DMS 273 treated with DMSO at 0.1 percent for 48 hours (cell line): Measurements from ENCODE around the gene ZNF629.
"Not testable (repeated sequence)": the region's sequence is repeated elsewhere in the genome, so short reads cannot be mapped to it uniquely, and the experiment has no call there.

Experiments used
- DNase-seq: peaks from one replicate; lab custom pipeline; 2025; lab: John Stamatoyannopoulos, UW

The ZNF629 gene

DNA sequence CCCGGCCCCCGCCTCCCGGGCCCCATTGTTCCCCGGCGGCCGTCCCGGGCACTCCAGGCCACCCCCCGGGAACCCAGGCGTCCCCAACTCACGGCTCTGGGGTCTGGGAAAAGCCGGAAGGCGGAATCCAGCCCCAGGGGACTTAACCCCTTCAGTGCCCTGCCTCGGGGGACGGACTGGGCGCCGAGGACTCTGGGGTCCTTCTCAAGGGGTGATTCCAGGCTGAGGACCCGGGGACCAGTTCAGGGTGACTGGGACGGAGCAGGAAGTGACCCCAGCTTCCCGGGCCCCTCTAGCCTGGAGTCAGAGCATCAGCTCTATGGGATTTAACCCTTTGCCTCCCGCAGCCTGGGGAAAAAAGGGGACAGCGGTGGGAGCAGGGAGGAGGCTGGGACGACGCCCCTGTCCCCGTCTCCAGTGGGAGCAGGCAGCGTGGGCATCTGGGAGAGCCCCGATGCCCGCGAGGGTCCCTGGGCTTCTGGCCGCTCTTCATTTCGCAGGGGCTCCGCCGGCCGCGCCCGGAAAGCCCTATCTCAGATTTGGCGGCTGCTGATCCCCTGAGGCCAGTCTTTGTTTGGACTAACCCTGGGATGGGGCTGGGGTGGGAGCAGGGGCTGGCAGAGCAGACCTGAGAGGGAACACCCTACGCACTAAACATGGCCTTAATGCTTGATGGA is at the start of gene ZNF629:
Gene ZNF629, minus strand, starts transcription at position 270 of the 677 bp plus-strand sequence. CDS start 2,723 bp downstream, outside the sequence.
- no peak for DNase-seq

DNA sequence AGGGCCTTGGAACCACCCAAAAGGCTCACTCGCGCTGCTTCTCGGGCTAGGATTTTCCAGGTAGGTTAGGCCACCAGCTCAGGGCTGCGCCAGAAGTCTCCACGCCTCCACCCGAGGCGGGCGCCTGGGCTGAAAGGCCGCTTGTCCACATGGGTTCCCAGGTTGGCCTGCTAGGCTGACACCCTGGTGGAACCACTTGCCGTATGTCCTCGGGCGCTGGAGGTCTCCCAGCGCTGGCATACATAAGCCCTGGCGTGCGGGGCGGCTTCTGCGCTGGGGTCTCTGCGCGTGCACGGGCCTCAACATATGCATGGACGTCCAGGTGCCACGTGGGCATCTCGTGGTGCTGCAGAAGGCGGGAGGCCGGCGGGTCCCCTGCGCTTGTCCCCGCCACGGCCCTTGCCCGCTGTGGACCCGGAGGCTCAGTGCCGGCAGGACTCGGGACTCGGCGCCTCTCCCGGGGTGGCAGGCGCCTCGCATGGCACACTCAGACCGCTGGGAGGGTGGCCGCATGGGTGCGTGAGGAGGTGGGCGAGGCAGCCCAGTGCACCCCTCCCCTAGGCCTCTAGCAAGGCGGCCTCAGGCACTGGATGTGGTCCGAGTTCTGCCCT is 47.2 kb upstream of the ZNF629 start:
- DNase-seq = no peak

DNA sequence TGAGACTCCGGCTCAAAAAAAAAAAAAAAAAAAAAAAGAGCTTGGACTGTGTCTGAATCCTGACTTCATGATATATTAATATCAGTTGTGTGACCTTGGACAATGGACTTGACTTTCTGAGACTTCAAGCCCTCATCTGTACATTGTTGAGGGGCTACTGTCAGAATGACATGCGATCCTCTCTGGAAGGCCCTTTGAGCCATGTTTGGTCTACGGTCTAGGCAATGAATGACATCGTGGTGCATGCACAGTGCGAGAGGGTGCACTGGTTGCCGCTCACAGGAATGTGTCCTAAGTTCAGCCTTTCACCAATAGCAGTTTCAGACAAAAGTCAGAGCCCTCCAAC is 43.0 kb upstream of the ZNF629 start:
- DNase-seq = no peak

DNA sequence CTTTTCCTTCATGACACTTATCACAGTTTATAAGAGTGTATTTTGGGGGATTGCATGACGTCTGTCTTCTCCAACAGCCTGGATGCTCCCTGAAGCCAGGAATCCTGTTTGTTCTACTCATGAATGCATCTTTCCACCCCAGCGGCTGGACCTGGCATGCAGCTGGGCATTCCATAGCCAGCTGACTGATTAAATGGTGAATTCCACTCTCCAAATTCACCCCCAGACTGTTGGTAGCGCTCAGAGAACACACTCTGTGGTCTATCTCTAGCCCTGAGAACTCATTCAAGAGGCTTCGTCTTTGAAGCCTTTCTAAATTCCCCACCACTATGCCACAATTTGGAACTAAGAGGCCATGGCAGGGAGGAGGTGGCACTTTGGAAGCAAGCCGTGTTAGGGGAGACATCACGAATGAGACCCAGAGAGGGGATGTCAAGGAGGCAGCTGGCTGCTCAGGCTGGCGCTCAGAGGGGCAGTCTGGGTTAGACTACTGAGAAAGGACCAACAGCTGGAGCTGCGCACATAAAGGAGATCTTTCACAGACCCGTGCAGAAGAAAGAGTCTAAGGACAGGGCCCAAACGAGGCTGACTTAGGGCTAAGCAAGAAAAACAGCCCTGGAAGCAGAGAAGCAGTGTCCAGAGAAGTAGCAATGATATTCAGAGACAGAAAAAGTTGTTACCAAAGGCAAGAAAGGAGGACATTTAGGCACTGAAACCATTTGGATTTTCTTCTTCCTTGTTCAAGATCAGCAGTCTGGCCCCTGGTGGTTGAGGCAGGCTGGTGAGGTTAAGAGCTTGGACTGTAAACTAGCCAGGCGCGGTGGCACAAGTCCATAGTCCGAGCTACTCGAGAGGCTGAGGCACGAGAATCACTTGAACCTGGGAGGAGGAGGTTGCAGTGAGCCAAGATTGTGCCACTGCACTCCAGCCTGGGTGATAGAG is 42.4 kb upstream of the ZNF629 start:
- no peak for DNase-seq

DNA sequence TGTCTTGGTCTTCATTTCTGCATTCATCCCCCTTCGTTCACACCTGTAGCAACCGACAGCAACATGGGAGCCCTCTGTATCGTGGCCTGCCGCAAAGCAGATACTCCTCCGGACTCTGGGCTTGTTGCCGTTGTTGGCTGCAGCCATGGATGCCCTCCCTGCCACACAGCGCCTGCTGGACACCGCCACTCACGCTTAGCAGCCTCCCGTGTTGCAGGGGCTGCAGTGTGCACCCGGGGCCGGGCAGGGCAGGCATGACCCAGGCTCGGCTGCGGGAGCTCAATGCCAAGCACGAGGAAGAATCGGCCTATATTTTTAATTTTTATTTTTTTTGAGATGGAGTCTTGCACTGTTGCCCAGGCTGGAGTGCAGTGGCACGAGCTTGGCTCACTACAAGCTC is 34.9 kb upstream of the ZNF629 start:
- DNase-seq = no peak

DNA sequence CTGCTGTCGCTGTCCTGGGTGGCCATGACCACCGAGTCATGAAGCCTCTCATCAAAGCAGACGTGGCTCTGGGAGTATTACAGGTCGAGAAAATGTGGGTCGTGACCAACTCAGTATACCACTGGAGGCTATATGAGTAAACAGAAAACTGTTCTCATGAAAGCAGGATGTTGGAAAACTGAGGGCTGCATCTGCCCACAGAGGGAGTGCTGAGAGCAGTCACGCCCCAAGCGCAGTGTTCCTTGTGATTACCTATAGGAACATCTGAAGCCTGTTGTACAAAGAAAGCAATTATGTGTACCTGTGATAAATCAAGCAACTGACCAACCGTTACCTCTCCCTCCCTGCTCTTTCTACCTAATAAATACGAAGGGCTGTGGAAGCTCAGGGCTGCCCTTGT is 34.4 kb upstream of the ZNF629 start:
- DNase-seq = not testable (repeated sequence)

DNA sequence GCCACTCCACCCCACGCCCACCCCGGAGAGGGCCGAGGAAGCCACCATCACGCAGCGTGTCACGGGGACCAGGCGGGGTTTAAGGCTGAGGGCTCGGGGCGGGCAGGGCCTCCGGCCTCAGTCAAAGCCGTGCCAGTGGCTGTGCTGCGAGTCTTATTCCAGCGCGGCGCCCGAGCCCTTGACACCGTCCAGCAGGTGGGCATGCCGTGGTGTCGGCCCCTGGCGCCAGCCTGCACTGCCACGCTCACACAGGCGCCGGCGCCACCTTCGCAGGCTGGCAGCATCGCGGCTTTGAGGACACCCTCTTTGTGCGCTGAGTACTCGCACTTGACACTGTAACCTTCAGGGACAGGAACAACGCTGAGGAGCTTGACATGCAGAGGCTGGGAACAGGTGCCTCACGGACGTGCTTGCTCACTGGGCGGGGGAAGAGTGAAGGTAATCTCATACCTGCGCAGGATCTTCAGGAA is 34.0 kb upstream of the ZNF629 start:
- no peak for DNase-seq

DNA sequence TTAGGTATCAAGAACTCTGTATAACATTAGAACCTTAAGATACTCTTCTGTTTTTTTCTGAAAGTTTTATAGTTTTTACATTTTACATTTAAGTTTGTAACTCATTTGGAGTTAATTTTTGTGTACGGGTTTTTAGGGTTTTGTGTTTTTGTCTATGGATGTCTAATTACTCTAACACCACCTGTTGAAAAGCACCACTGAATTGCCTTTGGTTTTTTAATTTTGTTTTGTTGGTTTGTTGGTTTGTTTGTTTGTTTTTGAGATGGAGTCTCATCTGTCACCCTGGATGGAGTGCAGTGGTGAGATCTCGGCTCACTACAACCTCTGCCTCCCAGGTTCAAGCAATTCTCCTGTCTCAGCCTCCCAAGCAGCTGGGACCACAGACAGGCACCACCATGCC is 29.8 kb upstream of the ZNF629 start:
- no peak for DNase-seq

DNA sequence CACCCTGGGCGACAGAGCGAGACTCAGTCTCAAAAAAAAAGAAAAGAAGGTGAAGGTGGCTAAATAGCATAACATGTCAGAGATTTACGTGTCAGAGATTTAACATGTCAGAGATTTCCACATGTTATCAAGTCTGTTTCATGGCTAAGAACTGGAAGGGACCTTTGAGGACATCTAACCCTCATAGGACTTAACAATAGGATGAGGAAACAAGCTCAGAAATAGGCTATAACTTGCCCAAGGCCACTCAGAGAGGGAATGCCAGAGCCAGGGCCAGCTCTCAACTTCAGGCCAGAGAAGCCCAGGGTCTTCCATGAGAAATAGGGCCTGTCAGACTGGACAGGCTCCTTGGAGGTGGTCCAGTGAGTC is 26.8 kb upstream of the ZNF629 start:
- no peak for DNase-seq

DNA sequence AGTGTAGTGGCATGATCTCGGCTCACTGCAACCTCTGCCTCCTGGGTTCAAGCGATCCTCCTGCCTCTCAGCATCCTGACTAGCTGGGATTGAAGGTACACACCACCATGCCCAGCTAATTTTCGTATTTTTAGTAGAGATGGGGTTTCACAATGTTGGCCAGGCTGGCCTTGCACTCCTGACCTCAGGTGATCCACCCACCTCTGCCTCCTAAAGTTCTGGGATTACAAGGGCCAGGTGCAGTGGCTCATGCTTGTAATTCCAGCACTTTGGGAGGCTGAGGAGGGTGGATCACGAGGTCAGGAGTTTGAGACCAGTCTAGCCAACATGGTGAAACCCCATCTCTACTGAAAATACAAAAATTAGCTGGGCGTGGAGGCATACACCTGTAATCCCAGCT is 22.7 kb upstream of the ZNF629 start:
- not testable (repeated sequence) for DNase-seq

DNA sequence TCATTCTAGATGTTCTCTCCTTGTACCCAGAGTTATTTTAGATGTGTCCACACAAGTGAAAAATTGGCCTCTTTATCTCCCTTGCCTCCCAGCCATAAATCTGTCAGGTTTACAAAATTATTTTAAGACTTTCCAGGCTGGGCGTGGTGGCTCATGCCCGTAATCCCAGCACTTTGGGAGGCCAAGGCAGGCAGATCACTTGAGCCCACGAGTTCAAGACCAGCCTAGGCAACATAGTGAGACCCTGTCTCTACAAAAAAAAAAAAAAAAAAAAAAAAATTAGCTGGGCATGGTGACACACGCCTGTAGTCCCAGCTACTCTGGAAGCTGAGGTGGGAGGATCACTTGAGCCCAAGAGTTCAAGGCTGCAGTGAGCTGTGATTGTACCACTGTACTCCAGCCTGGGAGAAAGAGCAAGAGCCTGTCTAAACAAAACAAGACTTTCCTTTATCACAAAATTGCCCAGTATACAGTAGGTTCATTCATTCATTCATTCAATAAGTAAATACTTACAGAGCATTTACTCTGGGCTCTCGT is 22.0 kb upstream of the ZNF629 start:
- DNase-seq = not testable (repeated sequence)

DNA sequence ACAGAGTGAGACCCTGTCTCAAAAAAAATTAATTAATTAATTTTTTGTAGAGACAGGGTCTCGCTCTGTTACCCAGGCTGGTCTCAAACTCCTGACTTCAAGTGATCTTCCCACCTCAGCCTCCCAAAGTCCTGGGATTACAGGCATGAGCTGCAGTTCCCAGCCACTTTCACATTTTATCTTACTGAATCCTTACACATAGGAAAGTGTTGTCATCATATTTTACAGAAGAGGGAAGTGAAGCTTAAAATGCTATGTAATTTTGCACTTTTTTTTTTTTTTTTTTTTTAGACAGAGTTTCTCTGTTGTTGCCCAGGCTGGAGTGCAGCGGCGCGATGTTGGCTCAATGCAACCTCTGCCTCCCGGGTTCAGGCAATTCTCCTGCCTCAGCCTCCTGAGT is 21.1 kb upstream of the ZNF629 start:
- no peak for DNase-seq

DNA sequence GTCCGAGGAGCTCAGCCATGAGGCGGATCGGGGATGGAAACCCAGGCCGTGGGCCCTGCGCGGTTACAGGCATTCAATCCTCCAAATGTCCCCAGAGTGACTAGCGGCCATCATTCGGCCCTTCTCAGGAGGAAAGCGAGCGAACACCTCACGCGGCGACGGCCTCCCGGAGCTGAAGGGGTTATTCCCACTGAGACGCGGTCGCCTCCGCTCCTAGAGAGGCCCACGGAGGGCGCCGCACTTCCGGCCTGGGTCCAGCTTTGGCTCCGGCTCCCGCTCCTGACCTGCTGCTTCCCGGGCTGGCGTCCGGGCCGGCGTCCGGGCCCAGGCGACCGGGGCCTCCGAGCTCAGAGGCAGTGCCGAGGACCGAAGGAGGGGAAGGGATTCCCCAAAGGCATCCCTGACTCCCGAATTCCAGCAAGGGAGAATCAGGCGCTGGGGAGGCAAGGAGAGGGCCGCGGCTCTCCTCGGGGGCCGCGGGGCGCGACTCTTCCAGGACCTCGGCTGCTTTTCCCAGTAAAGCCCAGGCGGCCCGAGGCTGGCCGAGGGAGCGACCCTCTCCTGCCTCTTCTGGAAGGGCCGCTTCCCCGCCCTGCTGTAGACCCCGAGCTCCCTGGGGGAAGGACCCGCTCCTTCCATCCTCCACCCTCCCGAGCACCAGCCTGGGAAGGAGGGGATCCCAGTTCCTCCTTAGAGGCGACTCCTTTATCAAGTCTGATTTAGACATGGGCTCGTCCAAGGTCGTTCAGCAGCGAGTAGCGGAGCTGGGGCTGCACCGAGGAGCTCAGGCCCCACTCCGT is 18.6 kb upstream of the ZNF629 start:
- DNase-seq = peak; percentile 19

DNA sequence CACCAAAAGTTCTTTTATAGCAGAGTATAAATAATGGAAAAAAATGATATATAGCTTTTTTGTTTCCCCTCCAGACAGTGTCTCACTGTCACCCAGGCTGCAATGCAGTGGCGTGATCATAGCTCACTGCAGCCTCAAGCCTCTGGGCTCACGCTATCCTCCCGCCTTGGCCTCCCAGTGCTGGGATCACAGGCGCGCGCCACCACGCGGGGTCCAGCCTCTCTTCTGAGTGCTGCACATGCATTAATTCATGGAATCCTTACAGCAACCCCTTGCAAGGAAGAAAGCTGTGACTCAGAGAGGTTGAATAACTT is 18.0 kb upstream of the ZNF629 start:
- no peak for DNase-seq

DNA sequence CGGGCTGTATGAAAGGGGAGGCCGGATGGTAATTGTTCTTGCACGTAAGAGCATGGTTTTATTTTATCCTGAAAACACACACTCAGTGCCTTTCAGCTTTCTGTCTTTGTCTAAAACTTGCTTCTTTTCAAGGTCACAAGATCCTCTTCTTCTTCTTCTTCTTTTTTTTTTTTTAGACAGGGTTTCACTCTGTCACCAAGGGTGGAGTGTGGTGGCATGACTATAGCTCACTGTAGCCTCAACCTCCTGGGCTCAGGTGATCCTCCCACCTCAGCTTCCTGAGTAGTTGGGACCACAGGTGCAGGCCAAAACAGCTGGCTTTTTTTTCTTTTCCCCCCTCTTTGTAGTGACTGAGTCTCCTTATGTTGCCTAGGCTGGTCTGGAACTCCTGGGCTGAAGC is 15.9 kb upstream of the ZNF629 start:
- DNase-seq = no peak

DNA sequence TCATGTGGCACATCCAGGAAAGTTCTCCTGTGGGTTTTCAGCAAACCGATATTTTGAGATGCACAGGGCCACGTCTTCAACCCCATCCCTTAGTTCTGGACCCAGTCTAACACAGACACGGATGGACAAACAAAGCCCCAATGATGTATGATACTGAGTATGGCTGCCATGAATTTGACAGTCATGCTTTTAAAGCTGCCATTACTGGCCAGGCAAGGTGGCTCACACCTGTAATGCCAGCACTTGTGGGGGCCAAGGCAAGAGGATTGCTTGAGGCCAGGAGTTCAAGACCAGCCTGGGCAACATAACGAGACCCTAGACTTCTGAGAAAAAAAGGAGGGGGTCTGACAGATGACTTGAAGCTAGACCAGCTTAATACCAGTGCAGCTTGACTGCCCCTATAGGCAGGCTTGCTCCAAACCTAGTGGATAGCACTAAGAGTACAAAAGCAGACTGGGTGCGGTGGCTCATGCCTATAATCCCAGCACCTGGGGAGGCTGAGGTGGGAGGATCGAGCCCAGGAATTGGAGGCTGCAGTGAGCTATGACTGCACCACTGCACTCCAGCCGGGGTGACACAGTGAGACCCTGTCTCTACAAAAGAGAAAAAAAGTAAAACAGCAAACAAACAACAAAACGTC is 10.8 kb upstream of the ZNF629 start:
- no peak for DNase-seq

DNA sequence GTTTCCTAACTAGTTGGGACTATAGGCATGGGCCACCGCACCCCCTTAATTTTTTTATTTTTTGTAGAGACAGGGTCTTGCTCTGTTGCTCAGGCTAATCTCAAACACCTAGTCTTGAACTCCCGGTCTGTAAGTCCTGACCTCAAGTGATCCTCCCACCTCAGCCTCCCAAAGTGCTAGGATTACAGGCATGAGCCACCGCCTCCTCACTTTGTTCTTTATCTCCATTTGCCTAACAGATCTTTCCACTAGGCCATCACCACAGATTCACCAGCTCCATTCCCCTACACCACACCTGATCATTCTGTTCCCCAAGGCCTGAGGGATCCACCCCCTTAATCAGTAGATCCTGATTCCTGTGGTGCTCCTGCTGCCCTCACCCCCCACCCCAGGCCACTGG is 7.6 kb upstream of the ZNF629 start:
- DNase-seq = no peak

DNA sequence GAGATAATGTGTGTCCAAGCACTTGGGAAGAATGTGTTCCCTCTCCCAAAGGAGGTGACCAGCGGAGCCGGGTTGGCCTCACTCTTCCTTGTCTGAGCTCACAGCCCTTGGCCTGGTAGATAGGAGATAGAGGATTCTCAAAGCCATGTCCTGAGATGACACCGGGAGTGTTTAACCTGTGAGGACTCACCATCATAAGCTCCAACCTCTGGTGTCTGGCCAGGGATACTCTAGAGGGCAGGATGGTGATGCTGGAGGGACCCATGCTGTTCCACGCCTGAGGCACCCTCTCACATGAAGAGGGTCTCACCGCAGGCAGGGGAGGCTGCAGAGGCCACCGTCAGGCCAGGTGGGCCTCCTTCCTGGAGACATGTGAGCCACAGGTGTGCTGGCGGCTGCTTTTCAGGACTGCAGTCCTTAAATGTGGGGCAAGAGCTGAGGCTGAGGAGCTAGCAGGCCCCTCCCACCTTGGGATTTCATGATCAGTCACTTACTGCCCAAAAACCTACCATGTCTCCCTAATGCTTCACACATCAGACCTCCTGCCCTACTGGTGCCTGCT is 6.6 kb upstream of the ZNF629 start:
- no peak for DNase-seq

DNA sequence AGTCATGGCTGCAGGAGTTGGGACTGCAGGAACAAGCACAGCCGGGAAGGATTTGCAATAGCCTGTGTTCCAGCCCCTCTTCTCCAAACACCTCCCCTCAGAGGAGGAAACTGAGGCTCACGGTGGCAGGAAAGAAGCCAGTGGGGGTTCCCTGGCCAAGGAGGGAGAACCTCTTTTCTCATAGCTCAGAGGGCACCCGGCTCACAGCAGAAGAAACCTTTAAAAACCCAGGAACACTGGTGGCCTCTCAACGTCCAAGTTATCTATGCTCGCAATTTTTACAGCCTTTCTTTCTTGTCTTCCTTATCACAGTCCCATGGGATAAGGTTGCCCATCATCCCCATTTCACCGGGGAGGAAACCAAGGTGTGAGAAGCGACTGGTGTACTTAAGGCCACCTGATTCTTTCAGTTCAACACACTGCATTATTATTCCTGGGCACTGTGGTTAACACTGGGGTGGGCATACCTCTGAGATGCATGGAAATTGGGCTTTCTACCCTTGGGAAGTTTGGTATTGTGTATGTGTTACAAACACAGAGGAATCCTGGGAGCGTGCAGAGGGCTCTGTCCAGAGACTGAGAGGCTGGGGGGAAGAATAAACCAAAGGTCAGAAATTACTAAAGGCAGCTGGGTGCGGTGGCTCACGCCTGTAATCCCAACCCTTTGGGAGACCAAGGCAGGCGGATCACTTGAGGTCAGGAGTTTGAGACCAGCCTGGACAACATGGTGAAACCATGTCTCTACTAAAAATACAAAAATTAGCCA is 791 bp upstream of the ZNF629 start:
- no peak for DNase-seq
